SU-DHL-6 (cell line): ENCODE data around the gene PIEZO1.

Experiments used
- CTCF ChIP-seq: fragments of 200-600 bp; sonication (generic); IDR thresholded peaks from one replicate; pipeline ENCODE4 v1.5.1; 2017; ENCODE audit warnings: antibody characterized with exemption, mild to moderate bottlenecking, low read length, moderate library complexity; ENCODE audit not compliant: insufficient read depth, poor library complexity, severe bottlenecking
- EZH2phosphoT487 ChIP-seq: fragments of 200-600 bp; sonication (generic), shearing (Covaris generic); conservative IDR thresholded peaks from 2 replicates; pipeline ENCODE4 v1.6.1; 2018; ENCODE audit warnings: mild to moderate bottlenecking, antibody characterized with exemption, low read length, moderate library complexity, mixed read lengths

- no peak for TF ChIP-seq CTCF
- no peak for TF ChIP-seq EZH2phosphoT487
These were observed 34.1 kb upstream of the PIEZO1 start for GRCh38 chr16:88819126-88819525.
